Gastrocnemius medialis (tissue), 4 donors: ENCODE measurements around the gene APLN. TPM values are rescaled to one million over a fixed set of nuclear protein-coding genes. Genes with fewer than 3 reads are reported as not detected.

Source experiments
- ATAC-seq, 2 donors: fragments of 150-250 bp; one replicate each; pipeline ENCODE4 v1.9.1; 2016
- DNase-seq, 2 donors: peaks; one replicate each; pipeline ENCODE4 v3.0.0-alpha.2; 2019
- H3K27ac ChIP-seq, 4 donors: fragments of 200-600 bp; sonication (generic); 1 replicate in 1 of 4; 2 replicates in 3 of 4; pipeline ENCODE4 v1.5.1; 2016 to 2018; ENCODE audit warnings: mild to moderate bottlenecking in 2 of 4, moderate library complexity in 1 of 4
- H3K27me3 ChIP-seq, 3 donors: fragments of 200-600 bp; sonication (generic) in 2 of 3; 1 replicate in 1 of 3; 2 replicates in 2 of 3; pipeline versions ENCODE4 v1.5.1 to v1.6.0; 2016 to 2019; ENCODE audit warnings: mild to moderate bottlenecking in 1 of 3, moderate library complexity in 1 of 3
- H3K36me3 ChIP-seq, 2 donors: fragments of 200-600 bp; sonication (generic) in 1 of 2; one replicate each; pipeline ENCODE4 v1.5.1; 2017 to 2018
- H3K4me1 ChIP-seq, 2 donors: fragments of 200-600 bp; sonication (generic) in 1 of 2; one replicate each; pipeline ENCODE4 v1.5.1; 2016 to 2017; ENCODE audit warnings: mild to moderate bottlenecking in 2 of 2
- H3K4me3 ChIP-seq, 4 donors: fragments of 200-600 bp; sonication (generic) in 3 of 4; 1 replicate in 1 of 4; 2 replicates in 3 of 4; pipeline ENCODE4 v1.5.1; 2016 to 2019; ENCODE audit warnings: mild to moderate bottlenecking in 2 of 4
- H3K9me3 ChIP-seq, 3 donors: fragments of 200-600 bp; sonication (generic) in 2 of 3; 1 replicate in 1 of 3; 2 replicates in 2 of 3; pipeline ENCODE4 v1.5.1; 2016 to 2019
- CTCF ChIP-seq, 5 experiments: fragments of 450-650 bp in 3 of 5; fragments of 200-600 bp in 2 of 5; sonication (generic) in 2 of 5; IDR thresholded peaks in 4 of 5; conservative IDR thresholded peaks in 1 of 5; 1 replicate in 4 of 5; 2 replicates in 1 of 5; pipeline ENCODE4 v1.5.1; 2016 to 2019; ENCODE audit warnings: antibody characterized with exemption in 5 of 5, mild to moderate bottlenecking in 3 of 5, moderate library complexity in 3 of 5
- POLR2A ChIP-seq, 2 donors: fragments of 450-650 bp; IDR thresholded peaks; one replicate each; pipeline ENCODE4 v1.6.1; 2017; ENCODE audit warnings: antibody characterized with exemption in 2 of 2, mild to moderate bottlenecking in 2 of 2, moderate library complexity in 2 of 2
- in situ Hi-C, 4 donors: fragments of 200-750 bp; cut with MboI; loops; one replicate each; pipeline versions ENCODE4 v1.15.0 to v1.8.0; 2017; ENCODE audit warnings: low sequenced_read_pairs in 4 of 4
- intact Hi-C: fragments of 100-400 bp; cut with DNase I; formaldehyde crosslinking; loops from one replicate; pipeline ENCODE4 v1.15.1; 2023; ENCODE audit warnings: low total_unique reads
- total RNA-seq, 4 donors: library from RNA; depleted of rRNA; stranded (reverse); fragments of >200 nt; gene quantifications; one replicate each; pipeline versions ENCODE4 v1.1.0 to v1.2.3, GENCODE V29; 2016

The APLN gene
- total RNA-seq, 4 donors from 2014 or later, result not detected

GRCh38 chrX:129599996-129600395 is 54.8 kb downstream of the APLN start:
- in situ Hi-C loops, result loop anchor here (10.0 to 25.0 kb wide), 4 partner anchors 125 to 465 kb away; partner anchors contain the start of gene ZDHHC9 (in 1 of the 4)

GRCh38 chrX:129599499-129599898 is 55.3 kb downstream of the APLN start:
- ATAC-seq (no peak), DNase-seq (no peak)
- H3K27ac ChIP-seq, result no peak overlapping the region
- no peak overlapping the region for H3K4me3 ChIP-seq
- H3K27me3 ChIP-seq, result no peaks in the 10 kb centered on the region
- H3K4me1 ChIP-seq, result peaks cover 0 to 5% of the 10 kb centered on the region in 2 donors
- in situ Hi-C loops, result no loop called here
- no peaks in the 10 kb centered on the region for H3K36me3 ChIP-seq
- TF ChIP-seq POLR2A (IDR thresholded peaks at IDR 0.05) (no peak), CTCF (IDR thresholded peaks at IDR 0.05 in 4 of 5, conservative IDR thresholded peaks at IDR 0.05 in 1 of 5) (no peak)
- no peaks in the 10 kb centered on the region for H3K9me3 ChIP-seq
- intact Hi-C loops, result no loop called here

More at GRCh38 chrX:129599996-129600395, 54.8 kb downstream of the APLN start:
- H3K27me3 ChIP-seq, result no peaks in the 10 kb centered on the region
- ATAC-seq, result no peak
- no peak overlapping the region for H3K27ac ChIP-seq
- H3K4me3 ChIP-seq, result no peak overlapping the region
- intact Hi-C loops, result loop anchor here (10.0 kb wide), 2 partner anchors 245 to 325 kb away; partner anchors contain the start of gene ZDHHC9
- no peaks in the 10 kb centered on the region for H3K9me3 ChIP-seq
- H3K4me1 ChIP-seq, result peaks cover 0 to 5% of the 10 kb centered on the region in 2 donors
- TF ChIP-seq POLR2A (IDR thresholded peaks at IDR 0.05) (no peak), CTCF (IDR thresholded peaks at IDR 0.05 in 4 of 5, conservative IDR thresholded peaks at IDR 0.05 in 1 of 5) (no peak)
- H3K36me3 ChIP-seq, result no peaks in the 10 kb centered on the region
- no peak for DNase-seq

GRCh38 chrX:129597905-129598304 is 56.9 kb downstream of the APLN start:
- no peak for DNase-seq
- H3K27ac ChIP-seq, result no peak overlapping the region
- no peak overlapping the region for H3K4me3 ChIP-seq
- H3K36me3 ChIP-seq, result no peaks in the 10 kb centered on the region
- in situ Hi-C loops, result no loop called here
- TF ChIP-seq POLR2A (IDR thresholded peaks at IDR 0.05) (no peak), CTCF (IDR thresholded peaks at IDR 0.05 in 4 of 5, conservative IDR thresholded peaks at IDR 0.05 in 1 of 5) (no peak)
- H3K4me1 ChIP-seq, result peaks cover 5 to 6% of the 10 kb centered on the region in 2 donors
- H3K27me3 ChIP-seq, result no peaks in the 10 kb centered on the region
- intact Hi-C loops, result no loop called here
- ATAC-seq, result no peak
- H3K9me3 ChIP-seq, result no peaks in the 10 kb centered on the region

- TF ChIP-seq CTCF (IDR thresholded peaks at IDR 0.05 in 4 of 5, conservative IDR thresholded peaks at IDR 0.05 in 1 of 5) (no peak), POLR2A (IDR thresholded peaks at IDR 0.05) (no peak)
- in situ Hi-C loops, result no loop called here
- DNase-seq, result no peak
- no peak for ATAC-seq
- H3K4me3 ChIP-seq, result no peak overlapping the region
- no peaks in the 10 kb centered on the region for H3K27me3 ChIP-seq
- H3K9me3 ChIP-seq, result no peaks in the 10 kb centered on the region
- no peak overlapping the region for H3K27ac ChIP-seq
- H3K36me3 ChIP-seq, result peaks cover 0 to 3% of the 10 kb centered on the region in 2 donors
- intact Hi-C loops, result no loop called here
- peaks cover 8 to 11% of the 10 kb centered on the region in 2 donors for H3K4me1 ChIP-seq
These were observed 58.7 kb downstream of the APLN start for GRCh38 chrX:129596077-129596476.

Other genes with a start within 250 kb of the APLN start
- gene SMARCA1, start 131.5 kb downstream of the APLN start, total RNA-seq, result 10 to 100 TPM; 11.6 to 16.7 (median 15.9) TPM
- 10 to 100 TPM in 2 of 4 donors, 1 to 10 TPM in 2; 6.7 to 10.8 (median 8.6) TPM for gene OCRL, start 114.7 kb downstream of the APLN start, total RNA-seq
- gene XPNPEP2, start 84.0 kb upstream of the APLN start, total RNA-seq, result 1 to 10 TPM in 2 of 4 donors, under 1 TPM in 2; 0.15 to 2.0 (median 0.87) TPM
- gene SASH3, start 125.0 kb upstream of the APLN start, total RNA-seq, result 1 to 10 TPM; 1.3 to 2.2 (median 1.7) TPM
- gene ZDHHC9, start 188.9 kb upstream of the APLN start, total RNA-seq, result 10 to 100 TPM in 3 of 4 donors, 1 to 10 TPM in 1; 7.9 to 25.3 (median 14.7) TPM